RWPE2 (cell line): Measurements from ENCODE around the gene ZNF683.

ENCODE experiments used
- ATAC-seq: fragments of 200-7000 bp; cut with Tn5 transposase; 3 replicates; pipeline ENCODE4 v1.9.1; 2021; ENCODE audit warnings: low read depth
- DNase-seq: peaks from one replicate; pipeline ENCODE4 v3.0.0-alpha.2; 2020; ENCODE audit warnings: low spot score
- H3K27ac ChIP-seq: fragments of 450-650 bp; 2 replicates; pipeline ENCODE4 v1.5.1; 2017; ENCODE audit warnings: mild to moderate bottlenecking; ENCODE audit not compliant: poor library complexity, severe bottlenecking
- H3K27me3 ChIP-seq: fragments of 250-450 bp; sonication (Bioruptor Pico); 2 replicates; pipeline ENCODE4 v1.5.1; 2021; ENCODE audit warnings: mild to moderate bottlenecking, moderate library complexity; ENCODE audit not compliant: insufficient read depth, poor library complexity, severe bottlenecking
- H3K36me3 ChIP-seq: fragments of 250-450 bp; sonication (Bioruptor Pico); 2 replicates; pipeline ENCODE4 v1.5.1; 2020; ENCODE audit warnings: low read depth, mild to moderate bottlenecking, moderate library complexity
- H3K4me1 ChIP-seq: fragments of 250-450 bp; sonication (Bioruptor Pico); 2 replicates; pipeline ENCODE4 v1.5.1; 2021; ENCODE audit warnings: mild to moderate bottlenecking, moderate library complexity; ENCODE audit not compliant: insufficient read depth, poor library complexity, severe bottlenecking
- H3K4me3 ChIP-seq: fragments of 250-450 bp; sonication (Bioruptor Pico); 2 replicates; pipeline ENCODE4 v1.5.1; 2021; ENCODE audit warnings: mild to moderate bottlenecking, moderate library complexity; ENCODE audit not compliant: severe bottlenecking
- H3K9me3 ChIP-seq: fragments of 250-450 bp; sonication (Bioruptor Pico); 2 replicates; pipeline ENCODE4 v1.5.1; 2021; ENCODE audit warnings: mild to moderate bottlenecking, moderate library complexity; ENCODE audit not compliant: severe bottlenecking
- TF ChIP-seq, protein P1 (sequence below): fragments of 450-650 bp; IDR thresholded peaks from one replicate; pipeline ENCODE4 v1.5.1; 2017; ENCODE audit warnings: mild to moderate bottlenecking, moderate library complexity; ENCODE audit not compliant: poor library complexity, severe bottlenecking

The ZNF683 gene

DNA sequence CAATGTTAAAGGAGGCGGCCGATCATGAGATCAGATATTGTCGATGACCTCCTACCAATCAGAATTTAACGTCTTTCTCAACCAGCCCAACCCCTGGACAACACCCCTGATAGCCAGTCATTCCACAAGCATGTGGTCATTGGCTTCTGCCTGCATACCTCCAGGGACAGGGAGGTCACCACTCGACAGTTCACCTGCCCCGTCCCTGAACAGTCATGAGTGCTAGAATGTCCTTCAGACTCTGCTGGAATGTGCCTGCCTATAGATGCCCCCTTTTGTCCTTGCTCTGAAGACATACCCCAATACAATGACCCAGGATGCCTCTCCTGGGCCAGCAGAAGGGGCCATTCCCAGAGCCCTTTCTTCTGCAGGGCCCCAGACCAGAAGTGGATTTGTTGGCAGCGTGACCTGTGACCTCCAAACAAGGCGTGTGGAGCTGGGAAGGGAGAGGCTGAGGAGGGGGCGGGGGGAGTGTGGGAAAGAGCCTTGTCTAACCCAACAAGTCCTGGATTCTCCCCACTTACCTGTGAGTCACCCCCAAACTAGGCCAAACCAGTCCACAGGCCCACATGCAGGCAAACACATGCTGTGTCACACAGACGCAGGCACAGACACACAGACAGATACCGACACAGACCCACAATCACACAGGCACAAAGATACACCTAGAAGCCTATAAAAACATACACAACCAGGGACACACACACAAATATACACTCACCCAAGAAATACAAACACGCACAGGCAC is 20.8 kb downstream of the ZNF683 start:
- peak; percentile 59 for ATAC-seq
- Histone ChIP-seq H3K27me3 (no peaks in the 10 kb centered on the region), H3K36me3 (no peaks in the 10 kb centered on the region), H3K9me3 (no peaks in the 10 kb centered on the region), H3K4me1 (peaks cover 53% of the 10 kb centered on the region), H3K27ac (peak overlapping the region; percentile 85), H3K4me3 (no peak overlapping the region)
- TF ChIP-seq, protein P1, sequence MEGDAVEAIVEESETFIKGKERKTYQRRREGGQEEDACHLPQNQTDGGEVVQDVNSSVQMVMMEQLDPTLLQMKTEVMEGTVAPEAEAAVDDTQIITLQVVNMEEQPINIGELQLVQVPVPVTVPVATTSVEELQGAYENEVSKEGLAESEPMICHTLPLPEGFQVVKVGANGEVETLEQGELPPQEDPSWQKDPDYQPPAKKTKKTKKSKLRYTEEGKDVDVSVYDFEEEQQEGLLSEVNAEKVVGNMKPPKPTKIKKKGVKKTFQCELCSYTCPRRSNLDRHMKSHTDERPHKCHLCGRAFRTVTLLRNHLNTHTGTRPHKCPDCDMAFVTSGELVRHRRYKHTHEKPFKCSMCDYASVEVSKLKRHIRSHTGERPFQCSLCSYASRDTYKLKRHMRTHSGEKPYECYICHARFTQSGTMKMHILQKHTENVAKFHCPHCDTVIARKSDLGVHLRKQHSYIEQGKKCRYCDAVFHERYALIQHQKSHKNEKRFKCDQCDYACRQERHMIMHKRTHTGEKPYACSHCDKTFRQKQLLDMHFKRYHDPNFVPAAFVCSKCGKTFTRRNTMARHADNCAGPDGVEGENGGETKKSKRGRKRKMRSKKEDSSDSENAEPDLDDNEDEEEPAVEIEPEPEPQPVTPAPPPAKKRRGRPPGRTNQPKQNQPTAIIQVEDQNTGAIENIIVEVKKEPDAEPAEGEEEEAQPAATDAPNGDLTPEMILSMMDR, result no peak
- DNase-seq, result peak; percentile 92

GRCh38 chr1:26350701-26351589 is 21.6 kb downstream of the ZNF683 start:
- Histone ChIP-seq H3K4me1 (peaks cover 51% of the 10 kb centered on the region), H3K4me3 (no peak overlapping the region), H3K36me3 (peaks cover 3% of the 10 kb centered on the region; the same call in 1 of the 2 replicates), H3K27ac (peak overlapping the region; percentile 85), H3K27me3 (no peaks in the 10 kb centered on the region), H3K9me3 (no peaks in the 10 kb centered on the region)
- TF ChIP-seq, protein P1, result no peak
- no peak for ATAC-seq
- DNase-seq, result no peak

GRCh38 chr1:26350343-26350700 is 22.2 kb downstream of the ZNF683 start:
- TF ChIP-seq, protein P1, result no peak
- Histone ChIP-seq H3K36me3 (peaks cover 3% of the 10 kb centered on the region; the same call in 1 of the 2 replicates), H3K4me3 (no peak overlapping the region), H3K9me3 (no peaks in the 10 kb centered on the region), H3K27ac (peak overlapping the region; percentile 85), H3K4me1 (peaks cover 51% of the 10 kb centered on the region), H3K27me3 (no peaks in the 10 kb centered on the region)
- ATAC-seq, result no peak
- no peak for DNase-seq

DNA sequence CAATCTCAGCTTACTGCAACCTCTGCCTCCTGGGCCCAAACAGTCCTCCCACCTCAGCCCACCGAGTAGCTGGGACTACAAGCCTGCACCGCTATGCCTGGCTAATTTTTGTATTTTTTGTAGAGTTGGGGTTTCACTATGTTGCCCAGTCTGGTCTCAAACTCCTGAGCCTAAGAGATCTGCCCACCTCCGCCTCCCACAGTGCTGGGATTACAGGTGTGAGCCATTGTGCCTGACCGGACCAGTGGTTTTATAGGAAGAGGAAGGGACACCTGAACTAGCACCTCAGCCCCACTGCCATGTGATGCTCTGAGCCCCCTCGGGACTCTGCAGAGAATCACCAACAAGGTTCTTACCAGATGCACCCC is 22.7 kb downstream of the ZNF683 start:
- H3K27ac ChIP-seq, result peak overlapping the region; percentile 85
- peaks cover 51% of the 10 kb centered on the region for H3K4me1 ChIP-seq
- H3K9me3 ChIP-seq, result no peaks in the 10 kb centered on the region
- H3K4me3 ChIP-seq, result no peak overlapping the region
- TF ChIP-seq, protein P1, result no peak
- H3K27me3 ChIP-seq, result no peaks in the 10 kb centered on the region
- peaks cover 3% of the 10 kb centered on the region; the same call in 1 of the 2 replicates for H3K36me3 ChIP-seq
- DNase-seq (no peak), ATAC-seq (no peak)
